Stimulated activated memory B cell treated with anti-CD40 and anti-IgM and Interleukin-4, amounts not matched to agents 10 μg/mL and 1 μg/mL and 100 μg/mL, for 72 hours (primary cell): ENCODE measurements around the gene AAMDC.
"Not testable (repeated sequence)": the region's sequence is repeated elsewhere in the genome, so short reads cannot be mapped to it uniquely, and the experiment has no call there.

Source experiments
- ATAC-seq: fragments of 150-1000 bp; cut with Tn5 transposase; 2 replicates; pipeline ENCODE4 v1.10.0; 2021
- H3K27ac Mint-ChIP-seq: one replicate; pipeline ENCODE4 v1.8.0; 2022; ENCODE audit warnings: mild to moderate bottlenecking, mixed read lengths
- H3K27me3 Mint-ChIP-seq: one replicate; pipeline ENCODE4 v1.8.0; 2022; ENCODE audit warnings: mixed read lengths
- H3K36me3 Mint-ChIP-seq: one replicate; pipeline ENCODE4 v1.8.0; 2022; ENCODE audit warnings: mixed read lengths
- H3K4me1 Mint-ChIP-seq: one replicate; pipeline ENCODE4 v1.8.0; 2022; ENCODE audit warnings: mixed read lengths
- H3K4me3 Mint-ChIP-seq: one replicate; pipeline ENCODE4 v1.8.0; 2022; ENCODE audit warnings: mild to moderate bottlenecking, moderate library complexity, mixed read lengths
- H3K9me3 Mint-ChIP-seq: one replicate; pipeline ENCODE4 v1.8.0; 2022; ENCODE audit warnings: mixed read lengths

The AAMDC gene

DNA sequence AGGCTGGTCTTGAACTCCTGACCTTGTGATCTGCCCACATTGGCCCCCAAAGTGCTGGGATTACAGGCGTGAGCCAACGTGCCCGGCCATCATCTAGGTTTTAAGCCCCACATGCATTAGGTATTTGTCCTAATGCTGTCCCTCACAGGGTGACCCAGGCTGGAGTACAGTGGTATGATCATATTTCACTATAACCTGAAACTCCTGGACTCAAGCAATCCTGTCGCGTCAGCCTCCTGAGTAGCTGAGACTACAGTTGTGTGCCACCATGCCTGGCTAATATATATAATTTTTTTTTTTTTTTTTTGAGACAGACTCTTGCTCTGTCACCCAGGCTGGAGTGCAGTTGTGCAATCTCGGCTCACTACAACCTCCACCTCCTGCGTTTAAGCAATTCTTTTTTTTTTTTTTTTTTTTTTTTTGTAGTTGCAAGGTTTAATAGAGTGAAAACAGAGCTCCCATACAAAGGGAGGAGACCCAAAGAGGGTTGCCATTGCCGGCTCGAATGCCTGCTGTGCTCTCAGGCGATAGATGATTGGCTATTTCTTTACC, 37.0 kb downstream of the AAMDC start:
- H3K9me3 Mint-ChIP-seq, result peaks cover 12% of the 10 kb centered on the region
- peaks cover 52% of the 10 kb centered on the region for H3K36me3 Mint-ChIP-seq

DNA sequence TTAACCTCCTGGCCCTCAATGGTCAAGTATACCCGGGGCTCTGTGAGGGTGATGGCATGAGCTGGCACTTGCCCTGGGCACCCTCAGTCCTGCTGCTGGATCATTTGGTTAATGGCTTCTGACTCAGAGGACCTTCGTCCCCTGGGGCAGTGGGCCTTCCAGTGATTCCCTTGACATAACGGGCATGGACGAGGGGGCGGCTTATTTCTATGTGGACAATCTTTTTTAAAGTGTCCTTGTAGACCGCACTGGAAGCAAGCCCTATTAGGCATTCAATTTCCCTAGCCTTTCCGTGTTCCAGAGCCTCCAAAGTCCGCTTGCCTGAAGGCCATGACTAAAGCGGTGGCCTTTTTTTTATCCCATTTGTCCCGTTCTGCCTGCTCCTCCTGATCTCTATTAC, 40.5 kb downstream of the AAMDC start:
- H3K4me3 Mint-ChIP-seq, H3K27ac Mint-ChIP-seq, ATAC-seq, H3K27me3 Mint-ChIP-seq, H3K9me3 Mint-ChIP-seq, H3K4me1 Mint-ChIP-seq: not testable (repeated sequence)
- H3K36me3 Mint-ChIP-seq, result peaks cover 19% of the 10 kb centered on the region

More for the DNA sequence above, 37.0 kb downstream of the AAMDC start:
- H3K27ac Mint-ChIP-seq, H3K27me3 Mint-ChIP-seq, H3K4me1 Mint-ChIP-seq, ATAC-seq, H3K4me3 Mint-ChIP-seq: not testable (repeated sequence)

DNA sequence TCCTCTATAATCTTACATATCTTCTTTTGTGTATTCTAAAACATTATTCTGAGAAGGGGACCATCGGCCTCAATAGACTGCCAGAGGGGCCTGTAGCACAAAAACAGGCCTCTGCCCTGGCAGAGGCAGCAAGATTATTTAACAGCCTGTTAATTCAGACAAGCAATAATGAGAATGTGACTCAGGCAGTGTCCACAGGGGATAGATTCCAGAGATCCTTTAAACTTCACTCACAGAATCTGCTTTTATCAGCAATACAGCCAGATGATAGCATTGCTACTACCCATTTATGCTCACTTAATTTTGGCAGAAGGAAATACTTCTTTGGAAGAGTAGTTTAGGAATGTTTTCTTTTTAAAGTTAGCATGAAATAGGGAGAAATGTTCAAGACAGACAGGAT, 44.9 kb downstream of the AAMDC start:
- Mint-ChIP-seq H3K9me3 (no peaks in the 10 kb centered on the region), H3K27me3 (no peaks in the 10 kb centered on the region), H3K4me3 (no peak overlapping the region), H3K36me3 (peaks cover 29% of the 10 kb centered on the region), H3K27ac (no peak overlapping the region), H3K4me1 (no peaks in the 10 kb centered on the region)
- no peak for ATAC-seq

DNA sequence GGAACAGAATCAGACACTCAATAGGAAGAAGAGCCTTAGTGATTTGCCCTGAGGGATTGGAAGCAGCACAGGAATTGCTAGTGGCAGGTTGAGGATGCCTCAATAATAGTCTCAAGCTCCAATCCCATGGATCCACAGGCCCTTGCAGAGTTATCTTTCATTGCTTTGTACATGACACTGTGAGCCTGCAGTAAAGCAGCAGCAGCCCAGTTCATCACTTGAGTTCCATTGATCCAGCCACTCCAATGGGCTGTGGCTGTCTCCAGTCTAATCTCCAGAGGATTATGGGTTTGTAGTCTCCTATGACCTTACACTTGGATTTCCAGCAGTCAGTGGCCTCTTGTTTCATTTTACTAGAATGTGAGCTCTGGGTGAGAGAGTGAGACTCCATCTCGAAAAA, 45.4 kb downstream of the AAMDC start:
- no peaks in the 10 kb centered on the region for H3K4me1 Mint-ChIP-seq
- H3K27me3 Mint-ChIP-seq, result no peaks in the 10 kb centered on the region
- H3K4me3 Mint-ChIP-seq, result no peak overlapping the region
- H3K27ac Mint-ChIP-seq, result no peak overlapping the region
- ATAC-seq, result no peak
- peaks cover 32% of the 10 kb centered on the region for H3K36me3 Mint-ChIP-seq
- H3K9me3 Mint-ChIP-seq, result no peaks in the 10 kb centered on the region

DNA sequence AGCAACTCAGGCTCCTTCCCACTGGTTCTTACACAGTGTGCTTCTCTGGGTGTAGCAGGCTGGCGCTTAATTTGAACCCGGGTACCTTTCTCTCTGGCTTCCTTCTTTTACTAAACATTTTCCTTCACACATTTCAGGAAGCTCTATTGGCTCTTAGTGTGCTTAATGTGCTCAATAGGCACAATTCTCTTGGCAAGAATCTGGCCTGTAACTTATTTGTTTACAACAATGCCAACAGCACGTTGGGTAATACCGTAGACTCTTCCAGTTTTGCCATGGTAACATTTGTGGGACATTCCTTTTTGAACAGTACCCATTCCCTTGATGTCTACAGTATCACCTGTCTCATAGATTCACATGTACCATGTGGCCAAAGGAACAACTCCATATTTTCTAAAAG, 47.8 kb downstream of the AAMDC start:
- no peak for ATAC-seq
- Mint-ChIP-seq H3K4me3 (no peak overlapping the region), H3K9me3 (no peaks in the 10 kb centered on the region), H3K4me1 (no peaks in the 10 kb centered on the region), H3K27me3 (no peaks in the 10 kb centered on the region), H3K27ac (no peak overlapping the region), H3K36me3 (peaks cover 36% of the 10 kb centered on the region)

DNA sequence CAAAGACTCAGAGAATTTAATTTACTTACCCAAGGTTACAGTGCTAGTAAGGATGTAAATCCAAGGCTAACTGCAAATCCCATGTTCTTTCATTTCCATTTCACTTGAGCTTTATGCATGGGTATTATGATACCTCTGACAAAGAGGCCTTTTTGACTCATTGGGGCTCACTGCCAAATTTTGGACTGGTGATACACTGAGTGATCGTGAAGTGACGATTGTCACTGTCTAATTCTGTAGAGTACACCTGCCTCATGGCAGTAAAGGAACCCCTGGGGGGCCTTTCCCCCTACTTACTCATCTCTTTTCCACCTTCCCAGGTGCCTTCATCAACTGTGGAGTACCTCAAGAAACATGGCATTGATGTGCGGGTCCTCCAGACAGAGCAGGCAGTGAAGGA, 50.9 kb downstream of the AAMDC start:
- no peak overlapping the region for H3K27ac Mint-ChIP-seq
- H3K4me3 Mint-ChIP-seq, result no peak overlapping the region
- H3K9me3 Mint-ChIP-seq, result no peaks in the 10 kb centered on the region
- H3K27me3 Mint-ChIP-seq, result no peaks in the 10 kb centered on the region
- no peak for ATAC-seq
- H3K4me1 Mint-ChIP-seq, result no peaks in the 10 kb centered on the region
- H3K36me3 Mint-ChIP-seq, result peaks cover 41% of the 10 kb centered on the region

DNA sequence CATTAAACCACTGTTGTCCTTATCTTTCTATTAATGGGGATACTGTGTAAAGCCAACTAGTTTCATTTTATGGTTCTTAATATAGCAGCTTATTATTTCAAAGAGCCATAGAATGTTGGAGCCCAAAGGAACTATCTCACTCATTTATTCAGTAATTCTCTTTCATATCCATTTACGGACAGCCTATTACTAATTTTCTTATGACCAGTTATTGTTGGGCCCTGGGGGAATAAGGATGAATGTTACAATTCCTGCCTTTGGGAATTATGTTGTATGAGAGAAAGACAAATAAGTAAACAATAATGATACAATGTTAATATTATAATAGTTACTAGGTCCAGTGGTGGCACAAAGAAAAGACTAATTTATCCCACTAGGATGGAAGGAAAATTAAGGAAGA, 52.4 kb downstream of the AAMDC start:
- H3K36me3 Mint-ChIP-seq, result peaks cover 31% of the 10 kb centered on the region

DNA sequence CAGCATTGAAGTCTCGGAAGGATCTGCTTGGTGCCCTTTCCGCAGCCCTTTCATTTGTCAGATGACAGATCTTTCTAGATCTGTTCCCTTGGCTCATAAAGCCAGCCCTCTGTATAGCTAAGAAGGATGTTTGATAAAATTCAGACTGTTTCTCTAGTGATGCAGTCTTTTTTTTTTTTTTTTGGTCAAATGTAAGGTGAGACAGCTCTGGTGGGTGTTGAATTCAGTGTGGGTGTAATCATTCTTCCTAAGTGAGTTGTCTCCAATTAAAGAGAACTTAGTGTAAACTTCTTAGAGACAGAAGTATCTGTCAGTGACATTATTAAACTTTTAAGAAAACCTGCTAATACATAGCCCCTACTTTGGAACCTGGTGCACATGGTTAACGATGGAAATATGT, 53.3 kb downstream of the AAMDC start:
- ATAC-seq, result no peak
- Mint-ChIP-seq H3K4me1 (no peaks in the 10 kb centered on the region), H3K9me3 (no peaks in the 10 kb centered on the region), H3K27me3 (no peaks in the 10 kb centered on the region), H3K4me3 (no peak overlapping the region), H3K27ac (no peak overlapping the region), H3K36me3 (peaks cover 29% of the 10 kb centered on the region)

More for the DNA sequence above, 52.4 kb downstream of the AAMDC start:
- Mint-ChIP-seq H3K4me3 (no peak overlapping the region), H3K9me3 (no peaks in the 10 kb centered on the region), H3K27ac (no peak overlapping the region), H3K27me3 (no peaks in the 10 kb centered on the region), H3K4me1 (no peaks in the 10 kb centered on the region)
- no peak for ATAC-seq

DNA sequence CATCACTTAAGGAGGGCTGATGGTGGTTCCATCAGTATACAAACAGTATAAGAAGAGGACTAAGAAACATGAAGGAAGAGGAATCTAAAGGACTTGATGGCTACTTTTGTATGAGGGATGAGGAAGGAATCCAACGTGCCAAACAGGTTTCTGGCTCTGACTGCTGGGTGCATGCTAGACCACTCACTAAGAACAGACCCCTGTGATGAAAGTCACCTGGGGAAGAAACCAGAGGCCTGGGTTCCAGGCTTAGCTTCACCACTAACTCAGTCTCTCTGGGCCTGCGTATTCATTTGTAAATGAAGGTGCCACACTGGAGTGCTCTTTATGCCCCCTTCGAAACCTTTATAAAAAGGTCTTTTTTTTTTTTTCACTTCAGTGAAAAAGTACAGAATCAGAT, 55.1 kb downstream of the AAMDC start:
- H3K4me3 Mint-ChIP-seq, result no peak overlapping the region
- ATAC-seq, result no peak
- peaks cover 10% of the 10 kb centered on the region for H3K4me1 Mint-ChIP-seq
- no peak overlapping the region for H3K27ac Mint-ChIP-seq
- no peaks in the 10 kb centered on the region for H3K27me3 Mint-ChIP-seq
- peaks cover 39% of the 10 kb centered on the region for H3K36me3 Mint-ChIP-seq
- no peaks in the 10 kb centered on the region for H3K9me3 Mint-ChIP-seq

DNA sequence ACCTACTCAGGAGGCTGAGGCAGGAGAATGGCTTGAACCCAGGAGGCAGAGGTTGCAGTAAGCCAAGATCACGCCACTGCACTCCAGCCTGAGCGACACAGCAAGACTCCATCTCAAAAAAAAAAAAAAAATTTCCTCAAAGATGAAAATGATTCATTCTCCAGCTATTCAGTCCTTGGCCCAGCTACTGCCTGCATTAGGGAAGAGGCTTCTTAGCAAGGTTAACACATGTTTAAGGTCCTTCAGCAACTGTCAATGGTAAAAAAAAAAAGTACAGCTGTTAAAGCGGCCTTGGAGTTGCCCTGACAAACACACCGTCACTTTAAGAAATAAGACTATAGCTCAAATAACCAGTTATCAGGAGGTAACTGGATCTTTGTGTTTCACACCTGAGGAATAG, 57.3 kb downstream of the AAMDC start:
- ATAC-seq, H3K27me3 Mint-ChIP-seq, H3K9me3 Mint-ChIP-seq, H3K4me3 Mint-ChIP-seq, H3K27ac Mint-ChIP-seq: not testable (repeated sequence)
- Mint-ChIP-seq H3K36me3 (peaks cover 47% of the 10 kb centered on the region), H3K4me1 (peaks cover 10% of the 10 kb centered on the region)

DNA sequence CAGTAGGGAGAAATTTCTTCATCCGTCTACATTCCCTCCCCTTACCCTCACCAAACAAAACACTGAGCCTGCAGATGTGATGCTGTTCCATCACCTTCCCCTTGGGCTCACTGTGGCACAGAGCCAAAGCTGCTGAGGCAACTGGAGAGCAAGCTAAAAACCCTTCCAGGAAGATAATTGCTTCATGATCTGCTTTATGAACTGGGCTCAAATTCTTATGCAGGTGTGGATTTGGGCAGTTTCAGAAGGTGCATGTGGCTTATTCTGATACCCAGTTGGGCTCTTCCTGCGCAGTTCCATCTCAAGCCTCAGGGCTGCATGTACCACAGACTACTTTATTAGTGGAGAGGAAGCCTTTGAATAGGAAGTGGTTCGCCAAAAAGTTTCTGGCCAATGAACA, 58.3 kb downstream of the AAMDC start:
- Mint-ChIP-seq H3K9me3 (no peaks in the 10 kb centered on the region), H3K4me3 (no peak overlapping the region), H3K36me3 (peaks cover 57% of the 10 kb centered on the region), H3K4me1 (peaks cover 10% of the 10 kb centered on the region), H3K27me3 (no peaks in the 10 kb centered on the region), H3K27ac (no peak overlapping the region)
- peak; percentile 64 for ATAC-seq

DNA sequence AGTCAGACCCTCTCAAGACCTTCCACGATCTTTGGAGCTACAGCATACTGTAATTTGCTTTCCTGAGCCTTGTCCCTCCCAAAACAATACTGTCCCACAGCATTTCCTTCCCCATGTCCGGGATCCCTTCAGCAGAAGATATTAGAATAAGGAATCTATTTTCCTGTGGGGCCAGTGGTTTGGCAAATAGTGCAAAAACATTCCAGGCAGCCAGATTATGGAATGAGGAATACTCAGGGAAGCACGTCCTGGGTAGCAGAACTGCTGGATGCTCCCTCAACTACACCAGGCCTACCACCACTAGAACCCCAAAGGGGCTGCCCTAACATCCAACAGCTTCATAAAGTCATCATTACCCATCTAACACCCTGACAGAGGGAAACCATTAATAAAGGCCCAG, 61.5 kb downstream of the AAMDC start:
- H3K27ac Mint-ChIP-seq, result no peak overlapping the region

DNA sequence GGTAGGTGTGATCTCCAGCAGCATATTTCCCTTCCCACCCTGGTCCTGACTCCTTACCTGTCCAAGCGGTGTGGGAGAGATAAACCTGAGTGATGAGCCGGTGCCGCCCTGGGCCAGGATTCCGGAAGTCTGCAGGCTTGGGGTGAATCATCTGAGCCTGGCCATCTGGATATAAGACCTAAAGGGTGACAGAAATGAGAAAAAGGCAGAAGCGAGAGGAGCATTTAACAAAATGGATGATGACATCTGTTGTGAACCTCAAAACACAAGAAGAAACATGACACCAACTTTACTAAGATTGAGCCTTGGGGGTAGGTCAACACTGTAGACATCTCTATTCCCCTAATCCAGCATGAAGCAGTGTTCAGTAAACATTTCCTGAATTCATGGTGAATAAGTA, 62.8 kb downstream of the AAMDC start:
- Mint-ChIP-seq H3K4me3 (no peak overlapping the region), H3K27ac (no peak overlapping the region), H3K4me1 (peaks cover 10% of the 10 kb centered on the region), H3K36me3 (peaks cover 91% of the 10 kb centered on the region), H3K27me3 (no peaks in the 10 kb centered on the region), H3K9me3 (no peaks in the 10 kb centered on the region)
- ATAC-seq, result no peak

More for the DNA sequence above, 61.5 kb downstream of the AAMDC start:
- no peaks in the 10 kb centered on the region for H3K9me3 Mint-ChIP-seq
- peaks cover 10% of the 10 kb centered on the region for H3K4me1 Mint-ChIP-seq
- H3K4me3 Mint-ChIP-seq, result no peak overlapping the region
- H3K27me3 Mint-ChIP-seq, result no peaks in the 10 kb centered on the region
- ATAC-seq, result no peak
- peaks cover 81% of the 10 kb centered on the region for H3K36me3 Mint-ChIP-seq

DNA sequence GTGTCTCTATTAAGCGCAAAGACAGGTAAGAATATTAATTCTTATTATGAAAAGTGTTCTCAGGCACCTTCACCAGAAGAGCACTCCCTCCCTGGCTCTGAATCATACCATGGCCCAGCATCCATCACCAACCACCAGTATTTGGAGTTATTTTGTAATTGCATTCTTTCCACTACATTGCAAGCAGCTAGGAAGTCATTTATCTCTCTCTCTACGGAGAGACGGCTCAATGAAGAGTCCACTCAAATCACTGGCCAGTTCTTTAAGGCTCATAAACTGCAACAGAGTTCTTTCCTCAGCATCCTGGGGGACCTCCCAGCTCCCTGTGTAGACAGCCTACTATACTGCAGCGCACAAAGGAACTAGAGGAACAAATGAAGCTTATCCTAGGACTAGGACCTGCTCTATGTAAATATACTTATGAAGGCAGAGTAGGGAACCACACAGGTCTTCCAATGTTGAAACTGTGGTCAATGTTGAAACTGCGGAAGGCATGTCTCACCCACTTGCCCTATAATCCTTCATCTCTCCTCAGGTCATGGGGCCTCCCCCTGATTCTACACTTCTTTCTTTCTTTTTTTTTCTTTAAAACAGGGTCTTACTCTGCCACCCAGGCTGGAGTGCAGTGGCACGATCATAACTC, 63.4 kb downstream of the AAMDC start:
- H3K27ac Mint-ChIP-seq, result no peak overlapping the region
- H3K36me3 Mint-ChIP-seq, result peaks cover 89% of the 10 kb centered on the region
- no peaks in the 10 kb centered on the region for H3K27me3 Mint-ChIP-seq
- no peak overlapping the region for H3K4me3 Mint-ChIP-seq
- ATAC-seq, result no peak
- H3K9me3 Mint-ChIP-seq, result no peaks in the 10 kb centered on the region
- peaks cover 9% of the 10 kb centered on the region for H3K4me1 Mint-ChIP-seq

DNA sequence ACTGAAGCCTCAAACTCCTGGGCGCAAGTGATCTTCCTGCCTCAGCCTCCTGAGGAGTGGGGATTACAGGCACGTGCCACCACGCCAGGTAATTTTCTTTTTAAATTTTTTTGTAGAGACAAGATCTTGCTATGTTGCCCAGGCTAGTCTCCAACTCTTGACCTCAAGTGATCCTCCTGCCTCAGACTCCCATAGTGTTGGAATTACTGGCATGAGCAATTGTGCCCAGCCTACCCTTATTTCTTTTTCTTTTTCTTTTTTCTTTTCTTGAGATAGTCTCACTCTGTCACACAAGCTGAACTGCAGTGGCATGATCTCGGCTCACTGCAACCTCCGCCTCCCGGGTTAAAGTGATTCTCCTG, 63.9 kb downstream of the AAMDC start:
- no peaks in the 10 kb centered on the region for H3K27me3 Mint-ChIP-seq
- no peaks in the 10 kb centered on the region for H3K9me3 Mint-ChIP-seq
- peaks cover 90% of the 10 kb centered on the region for H3K36me3 Mint-ChIP-seq
- H3K4me1 Mint-ChIP-seq, result peaks cover 4% of the 10 kb centered on the region
- no peak overlapping the region for H3K4me3 Mint-ChIP-seq
- no peak overlapping the region for H3K27ac Mint-ChIP-seq
- ATAC-seq, result no peak

DNA sequence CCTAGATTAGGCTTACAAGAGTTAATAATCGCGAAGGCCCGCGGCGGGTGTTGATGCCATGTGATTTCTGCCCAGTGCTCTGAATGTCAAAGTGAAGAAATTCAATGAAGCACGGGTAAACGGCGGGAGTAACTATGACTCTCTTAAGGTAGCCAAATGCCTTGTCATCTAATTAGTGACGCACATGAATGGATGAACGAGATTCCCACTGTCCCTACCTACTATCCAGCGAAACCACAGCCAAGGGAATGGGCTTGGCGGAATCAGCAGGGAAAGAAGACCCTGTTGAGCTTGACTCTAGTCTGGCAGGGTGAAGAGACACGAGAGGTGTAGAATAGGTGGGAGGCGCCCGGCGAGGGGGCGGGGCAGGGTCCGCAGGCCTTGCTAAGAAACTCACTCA, 65.5 kb downstream of the AAMDC start:
- no peaks in the 10 kb centered on the region for H3K9me3 Mint-ChIP-seq
- H3K27me3 Mint-ChIP-seq, result no peaks in the 10 kb centered on the region
- H3K4me3 Mint-ChIP-seq, result no peak overlapping the region
- no peak overlapping the region for H3K27ac Mint-ChIP-seq
- peaks cover 90% of the 10 kb centered on the region for H3K36me3 Mint-ChIP-seq
- no peaks in the 10 kb centered on the region for H3K4me1 Mint-ChIP-seq
- ATAC-seq, result no peak
